ENCODE measurements around the gene PSRC1.

DNA sequence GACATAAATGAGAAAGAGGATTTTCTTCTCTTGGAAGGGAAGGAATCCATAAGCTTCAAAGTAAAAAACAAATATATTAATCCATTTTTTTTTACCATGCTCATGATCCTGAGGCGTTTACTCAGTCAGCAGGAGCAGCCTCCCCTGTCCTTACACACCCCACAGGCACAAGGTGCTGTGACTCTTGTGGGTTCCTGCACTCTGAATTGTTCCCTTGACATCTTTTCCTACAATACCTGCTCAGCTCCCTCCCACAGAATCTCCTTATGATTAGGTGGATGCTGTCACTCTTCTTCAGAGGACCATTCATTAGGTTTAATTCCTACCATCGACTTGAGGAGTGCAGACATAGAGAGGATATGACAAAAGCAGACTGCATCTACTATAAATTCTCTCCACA lies 10.1 kb upstream of the PSRC1 start:
- TF ChIP-seq, protein P1, sequence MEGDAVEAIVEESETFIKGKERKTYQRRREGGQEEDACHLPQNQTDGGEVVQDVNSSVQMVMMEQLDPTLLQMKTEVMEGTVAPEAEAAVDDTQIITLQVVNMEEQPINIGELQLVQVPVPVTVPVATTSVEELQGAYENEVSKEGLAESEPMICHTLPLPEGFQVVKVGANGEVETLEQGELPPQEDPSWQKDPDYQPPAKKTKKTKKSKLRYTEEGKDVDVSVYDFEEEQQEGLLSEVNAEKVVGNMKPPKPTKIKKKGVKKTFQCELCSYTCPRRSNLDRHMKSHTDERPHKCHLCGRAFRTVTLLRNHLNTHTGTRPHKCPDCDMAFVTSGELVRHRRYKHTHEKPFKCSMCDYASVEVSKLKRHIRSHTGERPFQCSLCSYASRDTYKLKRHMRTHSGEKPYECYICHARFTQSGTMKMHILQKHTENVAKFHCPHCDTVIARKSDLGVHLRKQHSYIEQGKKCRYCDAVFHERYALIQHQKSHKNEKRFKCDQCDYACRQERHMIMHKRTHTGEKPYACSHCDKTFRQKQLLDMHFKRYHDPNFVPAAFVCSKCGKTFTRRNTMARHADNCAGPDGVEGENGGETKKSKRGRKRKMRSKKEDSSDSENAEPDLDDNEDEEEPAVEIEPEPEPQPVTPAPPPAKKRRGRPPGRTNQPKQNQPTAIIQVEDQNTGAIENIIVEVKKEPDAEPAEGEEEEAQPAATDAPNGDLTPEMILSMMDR (conservative IDR thresholded peaks at IDR 0.05; ENCODE audit: low read length): no peak
- TF ChIP-seq EZH2phosphoT487 (IDR thresholded peaks at IDR 0.05; ENCODE audit: borderline replicate concordance): no peak
